ENCODE data around the gene TFCP2. TPM values are rescaled to one million over a fixed set of nuclear protein-coding genes. Genes with fewer than 3 reads are reported as not detected.

Gene TFCP2
- total RNA-seq, 1 donor = 7.8 TPM

- TF ChIP-seq, protein P1, sequence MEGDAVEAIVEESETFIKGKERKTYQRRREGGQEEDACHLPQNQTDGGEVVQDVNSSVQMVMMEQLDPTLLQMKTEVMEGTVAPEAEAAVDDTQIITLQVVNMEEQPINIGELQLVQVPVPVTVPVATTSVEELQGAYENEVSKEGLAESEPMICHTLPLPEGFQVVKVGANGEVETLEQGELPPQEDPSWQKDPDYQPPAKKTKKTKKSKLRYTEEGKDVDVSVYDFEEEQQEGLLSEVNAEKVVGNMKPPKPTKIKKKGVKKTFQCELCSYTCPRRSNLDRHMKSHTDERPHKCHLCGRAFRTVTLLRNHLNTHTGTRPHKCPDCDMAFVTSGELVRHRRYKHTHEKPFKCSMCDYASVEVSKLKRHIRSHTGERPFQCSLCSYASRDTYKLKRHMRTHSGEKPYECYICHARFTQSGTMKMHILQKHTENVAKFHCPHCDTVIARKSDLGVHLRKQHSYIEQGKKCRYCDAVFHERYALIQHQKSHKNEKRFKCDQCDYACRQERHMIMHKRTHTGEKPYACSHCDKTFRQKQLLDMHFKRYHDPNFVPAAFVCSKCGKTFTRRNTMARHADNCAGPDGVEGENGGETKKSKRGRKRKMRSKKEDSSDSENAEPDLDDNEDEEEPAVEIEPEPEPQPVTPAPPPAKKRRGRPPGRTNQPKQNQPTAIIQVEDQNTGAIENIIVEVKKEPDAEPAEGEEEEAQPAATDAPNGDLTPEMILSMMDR (IDR thresholded peaks at IDR 0.05; ENCODE audit: insufficient read depth, low read depth, low read length) = no peak
- H3K4me3 ChIP-seq (ENCODE audit: low read depth, low read length) = no peak overlapping the region
- no peak for DNase-seq (ENCODE audit: low read depth)
Observed at GRCh38 chr12:51205350-51205749, 32.4 kb upstream of the TFCP2 start.

DNA sequence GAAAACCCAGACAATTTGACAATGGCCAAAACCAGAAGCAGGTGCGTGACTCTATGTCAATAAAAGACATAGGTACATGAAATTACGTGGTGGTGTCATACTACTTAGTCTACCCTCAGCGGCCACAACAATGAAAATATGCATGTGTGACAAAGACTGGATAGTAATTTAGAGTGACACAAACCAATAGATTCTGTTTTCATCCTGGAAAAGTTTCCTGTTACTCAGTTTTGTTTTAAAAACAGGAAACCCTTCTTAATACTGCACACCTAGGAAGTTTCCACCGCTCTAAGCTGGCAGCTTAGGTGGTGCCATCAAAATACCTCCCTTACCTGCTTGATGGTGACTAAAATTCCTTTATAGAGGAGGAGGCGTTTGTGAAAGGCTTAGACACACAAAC lies 29.8 kb upstream of the TFCP2 start:
- TF ChIP-seq, protein P1 (IDR thresholded peaks at IDR 0.05; ENCODE audit: insufficient read depth, low read depth, low read length) = no peak
- no peak for DNase-seq (ENCODE audit: low read depth)
- H3K4me3 ChIP-seq (ENCODE audit: low read depth, low read length) = no peak overlapping the region

DNA sequence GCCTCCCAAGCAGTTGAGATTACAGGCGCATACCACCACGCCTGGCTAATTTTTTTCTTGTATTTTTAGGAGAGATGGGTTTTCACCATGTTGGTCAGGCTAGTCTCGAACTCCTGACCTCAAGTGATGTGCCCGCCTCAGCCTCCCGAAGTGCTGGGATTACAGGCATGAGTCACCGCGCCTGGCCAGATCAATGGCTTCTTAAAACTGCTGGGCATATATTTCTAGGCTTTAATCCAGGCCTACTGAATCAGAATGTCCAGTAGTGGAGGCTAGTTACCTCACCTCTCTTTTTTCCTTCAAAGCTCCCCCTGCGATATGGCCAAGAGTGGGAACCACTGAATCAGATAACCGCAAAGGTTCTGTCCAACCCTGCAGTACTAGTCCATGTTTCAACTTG lies 27.9 kb upstream of the TFCP2 start:
- TF ChIP-seq, protein P1 (IDR thresholded peaks at IDR 0.05; ENCODE audit: insufficient read depth, low read depth, low read length) = no peak
- H3K4me3 ChIP-seq (ENCODE audit: low read depth, low read length) = no peak overlapping the region
- DNase-seq (ENCODE audit: low read depth) = no peak

- no peak overlapping the region for H3K4me3 ChIP-seq (ENCODE audit: low read depth, low read length)
- DNase-seq (ENCODE audit: low read depth) = no peak
- TF ChIP-seq, protein P1 (IDR thresholded peaks at IDR 0.05; ENCODE audit: insufficient read depth, low read depth, low read length) = no peak
Observed at GRCh38 chr12:51200156-51200555, 27.2 kb upstream of the TFCP2 start.

GRCh38 chr12:51199366-51199945 lies 26.5 kb upstream of the TFCP2 start:
- no peak for DNase-seq (ENCODE audit: low read depth)
- TF ChIP-seq, protein P1 (IDR thresholded peaks at IDR 0.05; ENCODE audit: insufficient read depth, low read depth, low read length) = no peak
- H3K4me3 ChIP-seq (ENCODE audit: low read depth, low read length) = no peak overlapping the region

DNA sequence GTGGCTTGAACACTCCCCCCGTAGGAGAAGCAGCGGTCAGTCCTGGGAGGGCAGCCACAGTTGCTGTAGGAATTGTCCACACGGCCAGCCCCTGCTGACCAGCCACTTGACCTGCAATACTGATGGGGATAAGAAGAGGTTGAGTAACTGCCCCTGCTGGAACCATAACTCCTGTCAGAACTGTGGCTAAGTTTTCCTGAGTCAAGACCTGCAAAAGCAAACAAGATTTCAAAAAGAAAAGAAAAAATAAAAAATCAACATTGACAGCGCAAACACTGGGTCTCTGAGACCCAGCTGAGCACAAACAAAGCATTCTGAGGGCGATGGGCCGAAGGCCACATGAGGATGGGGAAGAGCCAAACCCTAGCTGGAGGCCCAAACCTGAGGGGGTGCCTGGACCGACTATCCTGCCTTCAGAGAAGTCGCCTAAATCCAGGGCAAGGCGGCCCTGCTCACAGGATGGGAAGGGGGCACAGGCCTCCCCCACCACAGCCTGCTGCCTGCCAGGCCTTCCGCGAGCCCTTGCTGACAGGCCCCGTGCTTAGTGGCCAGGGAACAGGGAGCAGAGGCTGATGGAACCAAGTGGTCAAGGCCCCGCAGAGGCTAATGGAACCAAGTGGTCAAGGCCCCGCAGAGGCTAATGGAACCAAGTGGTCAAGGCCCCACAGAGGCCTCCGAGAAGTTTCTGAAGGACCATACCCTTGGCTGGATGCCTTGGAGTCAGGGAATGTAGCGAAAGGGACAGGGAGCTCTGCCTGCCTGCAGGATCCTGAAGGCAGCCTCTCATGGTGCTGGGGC lies 25.8 kb upstream of the TFCP2 start:
- no peak for DNase-seq (ENCODE audit: low read depth)
- TF ChIP-seq, protein P1 (IDR thresholded peaks at IDR 0.05; ENCODE audit: insufficient read depth, low read depth, low read length) = no peak
- no peak overlapping the region for H3K4me3 ChIP-seq (ENCODE audit: low read depth, low read length)
